Measurements from ENCODE around the gene AOPEP.
"Not testable (repeated sequence)": the region's sequence is repeated elsewhere in the genome, so short reads cannot be mapped to it uniquely, and the experiment has no call there.

The AOPEP gene

GRCh38 chr9:95012035-95012708 lies 285.7 kb downstream of the AOPEP start:
- DNase-seq (ENCODE audit: low read depth), result no peak
- no peak overlapping the region for H3K4me3 ChIP-seq (ENCODE audit: low read depth, low read length)

GRCh38 chr9:95012902-95013301 lies 286.4 kb downstream of the AOPEP start:
- no peak overlapping the region for H3K4me3 ChIP-seq (ENCODE audit: low read depth, low read length)
- no peak for DNase-seq (ENCODE audit: low read depth)

- H3K4me3 ChIP-seq (ENCODE audit: low read depth, low read length), result no peak overlapping the region
- DNase-seq (ENCODE audit: low read depth), result no peak
Measured at GRCh38 chr9:95014917-95015316, 288.4 kb downstream of the AOPEP start.

- no peak for DNase-seq (ENCODE audit: low read depth)
- no peak overlapping the region for H3K4me3 ChIP-seq (ENCODE audit: low read depth, low read length)
Measured at GRCh38 chr9:95015569-95015968, 289.1 kb downstream of the AOPEP start.

GRCh38 chr9:95017062-95017461 lies 290.6 kb downstream of the AOPEP start:
- H3K4me3 ChIP-seq (ENCODE audit: low read depth, low read length), result no peak overlapping the region
- DNase-seq (ENCODE audit: low read depth), result no peak

- no peak overlapping the region for H3K4me3 ChIP-seq (ENCODE audit: low read depth, low read length)
- no peak for DNase-seq (ENCODE audit: low read depth)
Measured at GRCh38 chr9:95017661-95018060, 291.2 kb downstream of the AOPEP start.

- no peak overlapping the region for H3K4me3 ChIP-seq (ENCODE audit: low read depth, low read length)
- peak; percentile 78 for DNase-seq (ENCODE audit: low read depth)
Measured at GRCh38 chr9:95018099-95018936, 291.8 kb downstream of the AOPEP start.

GRCh38 chr9:95020644-95021043 lies 294.1 kb downstream of the AOPEP start:
- not testable (repeated sequence) for DNase-seq (ENCODE audit: low read depth); H3K4me3 ChIP-seq (ENCODE audit: low read depth, low read length)

GRCh38 chr9:95021166-95021886 lies 294.8 kb downstream of the AOPEP start:
- DNase-seq (ENCODE audit: low read depth), result no peak
- H3K4me3 ChIP-seq (ENCODE audit: low read depth, low read length), result no peak overlapping the region

GRCh38 chr9:95022657-95023056 lies 296.2 kb downstream of the AOPEP start:
- no peak for DNase-seq (ENCODE audit: low read depth)
- H3K4me3 ChIP-seq (ENCODE audit: low read depth, low read length), result no peak overlapping the region

- H3K4me3 ChIP-seq (ENCODE audit: low read depth, low read length), result no peak overlapping the region
- peak; percentile 75 for DNase-seq (ENCODE audit: low read depth)
Measured at GRCh38 chr9:95023217-95024003, 296.9 kb downstream of the AOPEP start.

GRCh38 chr9:95024097-95024671 lies 297.7 kb downstream of the AOPEP start:
- DNase-seq (ENCODE audit: low read depth), result no peak
- no peak overlapping the region for H3K4me3 ChIP-seq (ENCODE audit: low read depth, low read length)

- H3K4me3 ChIP-seq (ENCODE audit: low read depth, low read length), result no peak overlapping the region
- peak; percentile 67 for DNase-seq (ENCODE audit: low read depth)
Measured at GRCh38 chr9:95025213-95026147, 299.0 kb downstream of the AOPEP start.

GRCh38 chr9:95026148-95026524 lies 299.6 kb downstream of the AOPEP start:
- H3K4me3 ChIP-seq (ENCODE audit: low read depth, low read length), result no peak overlapping the region
- DNase-seq (ENCODE audit: low read depth), result no peak

GRCh38 chr9:95027914-95028852 lies 301.7 kb downstream of the AOPEP start:
- H3K4me3 ChIP-seq (ENCODE audit: low read depth, low read length), result no peak overlapping the region
- no peak for DNase-seq (ENCODE audit: low read depth)

GRCh38 chr9:95028853-95029219 lies 302.3 kb downstream of the AOPEP start:
- no peak for DNase-seq (ENCODE audit: low read depth)
- no peak overlapping the region for H3K4me3 ChIP-seq (ENCODE audit: low read depth, low read length)

GRCh38 chr9:95029288-95029687 lies 302.8 kb downstream of the AOPEP start:
- H3K4me3 ChIP-seq (ENCODE audit: low read depth, low read length), result no peak overlapping the region
- no peak for DNase-seq (ENCODE audit: low read depth)
